GM18498 (cell line): ENCODE data around the gene HIVEP3.

ENCODE experiments used
- ATAC-seq: cut with Tn5 transposase; IDR thresholded peaks from one replicate; pipeline ENCODE4 v1.9.1; 2021; ENCODE audit warnings: mild to moderate bottlenecking, moderate library complexity; ENCODE audit not compliant: unreplicated experiment

The HIVEP3 gene

DNA sequence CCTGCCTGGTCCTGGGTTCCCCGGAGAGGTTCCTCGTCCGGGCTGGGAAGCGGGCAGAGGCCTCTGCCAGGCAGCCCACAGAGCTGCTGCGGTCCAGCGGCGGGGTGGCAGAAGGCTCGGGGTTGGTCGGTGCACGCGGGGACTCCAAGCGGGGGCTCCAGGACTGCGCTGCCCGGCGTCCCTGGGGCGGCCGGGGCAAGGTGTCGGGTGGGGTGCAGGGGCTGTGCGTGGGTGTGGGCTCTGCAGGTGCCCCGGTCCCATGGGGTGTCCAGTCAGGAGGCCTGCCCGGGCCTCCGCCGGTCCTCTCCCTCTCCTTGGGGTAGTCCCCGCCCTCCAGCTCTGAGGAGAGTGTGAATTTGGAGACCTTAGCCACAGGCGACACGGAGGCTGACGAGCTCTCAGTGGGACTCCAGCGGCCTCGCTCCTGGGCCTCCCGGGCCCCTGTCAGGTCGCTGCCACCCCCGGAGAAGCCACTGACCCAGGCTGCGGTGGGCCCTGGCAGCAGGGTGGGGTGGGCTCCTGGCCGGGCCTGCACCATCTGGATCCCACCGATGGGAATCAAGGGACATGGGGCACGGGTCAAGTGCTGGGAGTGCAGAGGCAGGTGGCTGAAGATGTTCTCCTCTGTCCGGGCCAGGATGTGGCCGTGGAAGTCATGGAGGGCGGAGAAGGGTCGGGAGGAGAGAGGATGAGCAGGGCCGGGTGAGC is 408.0 kb downstream of the HIVEP3 start:
- ATAC-seq: no peak

GRCh38 chr1:41509270-41509671 is 409.5 kb downstream of the HIVEP3 start:
- ATAC-seq: no peak

DNA sequence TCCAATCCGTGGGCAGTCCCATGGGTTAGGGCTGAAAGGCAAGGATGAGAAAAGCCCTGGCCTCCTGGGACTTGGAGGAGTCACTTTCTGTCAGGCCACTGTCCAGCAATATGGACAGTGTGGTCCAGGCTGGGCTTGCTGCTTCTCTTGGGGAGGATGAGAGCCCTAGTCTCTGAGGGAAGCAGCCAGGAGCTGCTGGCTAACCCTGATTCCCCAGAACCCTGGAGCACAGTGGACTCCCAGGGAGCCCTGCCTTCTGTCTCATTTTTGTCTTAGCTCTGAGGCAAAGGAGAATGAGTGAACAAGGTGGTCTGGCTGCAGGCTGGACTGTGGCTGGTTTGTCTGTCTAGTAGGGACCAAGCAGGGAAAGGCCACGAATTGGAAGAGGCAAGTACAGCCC is 410.4 kb downstream of the HIVEP3 start:
- ATAC-seq: no peak

GRCh38 chr1:41507836-41508235 is 410.9 kb downstream of the HIVEP3 start:
- no peak for ATAC-seq

GRCh38 chr1:41507110-41507720 is 411.5 kb downstream of the HIVEP3 start:
- ATAC-seq: no peak

DNA sequence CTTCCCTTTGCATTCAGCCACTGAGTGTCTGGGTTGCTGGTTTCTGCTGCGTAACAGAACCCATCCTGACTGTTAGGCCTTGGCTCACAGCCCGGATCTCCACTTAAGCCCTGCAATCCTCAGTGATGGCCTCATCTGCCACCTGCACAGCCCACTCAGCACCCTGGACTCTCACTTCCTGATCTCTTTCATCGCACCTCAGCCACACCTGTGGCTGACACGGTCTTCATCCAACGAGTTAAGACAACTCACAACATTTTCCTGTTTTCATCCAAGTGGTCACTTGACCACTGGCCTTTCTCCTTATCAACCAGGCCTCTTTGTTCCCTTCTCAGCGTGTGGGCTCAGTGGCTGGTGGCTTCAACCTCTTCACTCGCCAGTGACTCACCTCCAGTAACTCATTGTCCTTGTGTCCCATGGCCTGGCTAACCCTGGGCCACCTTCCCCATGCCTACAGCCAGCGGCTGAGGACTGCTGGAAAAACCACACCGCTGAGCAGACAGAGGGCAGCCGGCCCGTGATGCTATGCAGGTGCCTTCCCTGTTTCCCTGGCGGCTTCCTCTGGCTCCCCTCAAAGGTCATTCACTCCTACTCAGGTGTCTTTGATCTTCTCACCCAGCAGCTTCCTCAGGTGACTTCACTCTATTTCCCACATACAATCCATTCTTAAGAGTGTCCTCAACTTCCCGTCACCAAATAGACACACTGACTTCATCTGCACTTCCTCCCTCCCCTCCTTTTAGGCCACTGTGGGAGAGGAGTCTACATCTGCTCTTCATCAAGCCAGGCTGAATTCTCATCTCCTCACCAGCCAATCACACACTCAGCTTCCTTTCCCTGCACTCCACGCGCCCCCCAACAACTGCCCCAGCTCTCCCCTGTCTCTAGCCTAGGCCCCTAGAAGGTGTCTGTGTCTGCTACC is 414.3 kb downstream of the HIVEP3 start:
- no peak for ATAC-seq

DNA sequence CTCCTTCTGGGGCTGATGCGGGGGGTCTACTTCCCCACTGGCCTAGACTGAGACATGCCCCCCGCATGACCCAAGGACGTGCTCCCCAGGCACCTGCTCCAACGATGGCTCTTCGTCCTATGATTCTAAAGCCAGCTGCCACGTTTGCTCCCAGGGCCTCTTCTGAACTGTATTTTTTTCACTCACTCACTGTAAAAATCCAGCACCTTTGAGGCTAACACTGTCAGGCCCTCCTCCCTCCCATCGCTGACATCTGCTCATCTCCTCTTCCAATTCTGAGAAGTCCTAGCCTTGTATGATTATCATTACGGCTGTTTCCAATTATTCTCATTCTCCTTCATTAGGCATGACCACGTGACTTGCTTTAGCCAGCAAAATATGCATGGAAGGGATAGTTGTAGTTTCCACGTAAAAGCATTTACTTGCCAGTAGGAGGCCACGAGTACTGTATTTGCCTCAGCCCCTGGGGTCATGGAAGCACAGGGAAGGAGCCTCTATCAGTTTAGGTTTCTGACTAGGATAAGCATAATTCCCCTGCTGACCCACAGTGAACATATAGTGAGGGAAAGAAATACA is 415.1 kb downstream of the HIVEP3 start:
- no peak for ATAC-seq

- ATAC-seq: no peak
Measured at GRCh38 chr1:41502912-41503311, 415.8 kb downstream of the HIVEP3 start.

- ATAC-seq: no peak
Measured at GRCh38 chr1:41501581-41501980, 417.1 kb downstream of the HIVEP3 start.

DNA sequence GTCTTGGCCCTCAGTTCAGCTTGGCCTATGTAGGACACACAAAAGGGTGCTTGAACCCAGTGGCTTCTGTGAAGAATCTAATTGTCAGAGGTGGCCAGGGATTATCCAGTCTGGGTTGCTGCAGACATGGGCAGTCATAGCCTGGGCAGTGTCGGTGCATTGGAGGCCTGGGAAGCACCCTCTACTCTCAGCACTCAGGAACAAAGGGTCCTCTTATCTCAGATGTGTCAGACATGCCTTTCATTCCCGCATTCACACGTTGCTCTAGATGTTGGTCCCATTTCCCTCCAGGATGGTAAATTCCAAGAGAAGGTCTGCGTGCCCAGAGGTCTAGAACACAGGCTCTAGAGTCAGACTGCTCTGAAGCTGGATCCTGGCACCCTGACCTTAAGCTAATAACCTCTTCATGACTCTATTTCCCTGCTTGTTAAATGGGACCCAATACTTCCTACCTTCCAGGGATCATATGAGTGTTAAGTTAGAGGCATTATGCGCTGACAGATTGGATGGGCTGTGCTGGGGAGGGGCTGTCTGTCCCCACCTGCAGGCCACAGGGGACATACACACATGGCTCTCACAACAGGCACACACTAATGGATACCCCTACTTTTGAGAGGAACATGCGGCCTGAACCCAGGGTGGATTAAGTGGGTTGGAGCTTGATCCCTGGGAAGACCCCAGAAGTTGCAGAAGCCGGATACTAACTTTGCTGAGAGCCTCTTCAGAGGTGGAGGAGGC is 417.8 kb downstream of the HIVEP3 start:
- no peak for ATAC-seq

DNA sequence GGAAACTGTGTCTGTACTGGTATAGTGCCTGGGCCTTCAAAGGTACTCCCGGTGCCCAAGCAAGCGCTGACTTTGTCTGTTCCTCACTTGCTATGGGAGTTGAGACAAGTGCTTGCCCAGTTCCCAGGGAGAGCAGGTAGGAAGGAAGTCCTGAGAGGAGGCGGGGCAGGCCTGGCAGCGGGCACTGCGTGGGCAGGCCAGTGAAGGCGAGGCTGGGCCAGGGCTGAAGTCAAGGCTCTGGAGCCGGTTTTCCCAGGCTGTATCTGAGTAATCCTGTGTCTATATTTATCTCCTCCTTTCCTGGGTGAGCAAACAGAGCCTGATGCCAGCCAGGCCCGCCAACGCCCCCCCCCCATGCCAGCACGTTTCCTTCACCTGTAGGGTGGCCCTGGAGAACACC is 418.3 kb downstream of the HIVEP3 start:
- no peak for ATAC-seq

GRCh38 chr1:41499591-41499990 is 419.1 kb downstream of the HIVEP3 start:
- no peak for ATAC-seq

GRCh38 chr1:41498804-41499203 is 419.9 kb downstream of the HIVEP3 start:
- ATAC-seq: no peak

DNA sequence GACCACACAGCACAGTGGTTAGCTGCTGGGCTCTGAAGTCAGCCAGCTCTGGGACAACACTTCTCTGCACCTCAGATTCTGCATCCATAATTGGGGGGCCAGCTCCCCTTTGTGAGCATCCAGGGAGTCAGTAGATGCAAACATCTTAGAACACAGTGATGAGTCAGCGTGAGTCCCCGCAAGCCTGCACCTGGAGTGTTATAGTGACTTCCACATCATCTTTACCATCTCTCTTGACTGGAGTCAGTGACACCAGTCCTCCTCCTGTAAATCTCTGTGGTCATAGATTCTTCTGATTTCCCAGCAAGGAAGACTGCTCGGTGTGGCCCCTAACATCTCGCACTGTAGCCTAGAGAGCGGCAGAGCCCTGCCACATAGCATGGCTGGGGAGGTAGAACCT is 420.3 kb downstream of the HIVEP3 start:
- no peak for ATAC-seq

GRCh38 chr1:41497461-41498030 is 421.2 kb downstream of the HIVEP3 start:
- no peak for ATAC-seq

DNA sequence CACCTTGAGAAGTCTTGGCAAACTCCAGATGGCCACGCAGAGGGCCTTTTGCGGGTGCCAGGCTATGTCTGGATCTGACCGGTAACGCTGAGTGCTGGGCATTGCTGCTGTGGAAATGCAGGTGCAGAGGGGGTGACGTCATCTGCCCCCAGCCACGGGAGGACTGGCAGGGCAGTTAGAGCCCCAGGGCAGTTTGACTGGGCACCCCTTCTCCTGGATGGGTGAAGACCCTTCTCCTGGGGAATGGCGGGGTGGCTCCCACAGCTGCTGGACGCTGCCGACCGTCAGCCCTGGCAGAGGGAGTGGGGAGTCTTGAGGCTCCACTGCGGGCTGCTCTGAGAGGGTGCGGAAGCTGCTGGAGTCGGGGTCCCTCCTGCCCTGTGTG is 421.7 kb downstream of the HIVEP3 start:
- ATAC-seq: no peak

DNA sequence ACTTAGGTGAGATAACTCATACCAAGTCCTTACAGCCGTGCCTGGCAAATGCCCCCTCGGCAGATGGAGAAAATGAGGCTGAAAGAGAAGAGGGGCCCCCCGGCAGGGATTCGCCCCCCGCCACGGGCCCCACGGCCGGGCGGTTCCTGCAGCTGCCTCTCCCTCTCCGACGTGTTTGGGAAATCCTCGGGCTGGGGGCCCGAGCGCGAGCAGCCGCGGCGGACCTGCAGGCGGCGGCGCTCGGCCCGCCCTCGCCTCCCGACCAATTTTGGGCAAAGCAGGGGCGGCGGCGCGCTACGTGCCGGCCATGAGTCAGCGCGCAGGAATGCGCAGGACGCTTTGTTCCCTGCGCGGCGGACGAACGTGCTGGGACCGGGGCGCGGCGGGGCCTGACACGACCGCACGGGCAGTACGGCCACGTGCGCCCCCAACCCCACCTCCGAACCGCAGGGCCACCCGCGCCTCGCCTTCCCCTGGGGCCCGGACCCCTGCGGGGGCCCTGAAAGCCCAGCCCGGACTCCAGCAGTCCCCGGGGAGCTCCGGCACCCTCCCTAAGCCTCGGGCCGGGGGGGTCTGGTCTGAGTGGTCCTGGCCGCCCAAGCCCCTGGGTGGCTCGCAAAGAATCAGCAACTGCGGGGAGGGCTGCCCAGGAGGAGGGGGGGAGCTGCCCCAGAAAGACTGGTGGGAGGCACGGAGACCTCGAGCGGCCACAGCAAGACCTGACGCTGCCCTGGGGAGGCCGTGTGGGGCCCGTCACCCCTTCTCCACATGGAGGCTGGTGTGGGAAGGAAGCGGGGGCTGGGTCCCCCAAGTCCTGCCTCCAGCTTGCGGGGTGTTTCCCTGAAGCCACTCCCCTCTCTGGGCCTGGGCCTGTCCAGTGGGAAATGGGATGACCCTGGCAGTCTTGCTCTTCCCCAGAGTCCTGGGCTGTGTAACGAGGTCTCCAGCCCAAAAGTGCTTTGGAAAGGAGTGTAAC is 422.4 kb downstream of the HIVEP3 start:
- ATAC-seq: no peak

- no peak for ATAC-seq
Measured at GRCh38 chr1:41495210-41495948, 423.3 kb downstream of the HIVEP3 start.
